Transverse colon (tissue), 4 donors: ENCODE results near the gene PEAK3. TPM values are rescaled to one million over a fixed set of nuclear protein-coding genes. Genes with fewer than 3 reads are reported as not detected.
A peak's percentile ranks its signal among the peaks of the same experiment; 100 is the strongest.

Experiments
- DNase-seq: peaks from one replicate; pipeline ENCODE4 v3.0.0-alpha.2; 2019
- H3K27ac ChIP-seq, 4 donors: fragments of 200-600 bp; sonication (generic); 2 replicates each; pipeline ENCODE4 v1.5.1; 2016 to 2018; ENCODE audit warnings: inconsistent platforms in 4 of 4
- H3K27me3 ChIP-seq: fragments of 200-600 bp; sonication (generic); 2 replicates; pipeline ENCODE4 v1.5.1; 2017; ENCODE audit warnings: inconsistent platforms
- H3K36me3 ChIP-seq, 4 donors: fragments of 200-600 bp; sonication (generic); 2 replicates each; pipeline ENCODE4 v1.5.1; 2017 to 2019; ENCODE audit warnings: inconsistent platforms in 4 of 4
- H3K4me1 ChIP-seq, 4 donors: fragments of 200-600 bp; sonication (generic); 2 replicates each; pipeline ENCODE4 v1.5.1; 2017 to 2020; ENCODE audit warnings: inconsistent platforms in 4 of 4
- H3K4me3 ChIP-seq, 4 donors: fragments of 200-600 bp; sonication (generic); 1 replicate in 1 of 4; 2 replicates in 3 of 4; pipeline versions ENCODE4 v1.5.1 to v1.6.1; 2017 to 2019; ENCODE audit warnings: inconsistent platforms in 4 of 4
- H3K9me3 ChIP-seq, 2 donors: fragments of 200-600 bp; sonication (generic); 2 replicates each; pipeline ENCODE4 v1.5.1; 2017 to 2019; ENCODE audit warnings: inconsistent platforms in 2 of 2
- CTCF ChIP-seq, 5 experiments: fragments of 200-600 bp in 3 of 5; fragments of 450-650 bp in 2 of 5; sonication (generic) in 3 of 5; IDR thresholded peaks; 1 replicate in 2 of 5; 2 replicates in 3 of 5; pipeline ENCODE4 v1.5.1; 2016 to 2017; ENCODE audit warnings: antibody characterized with exemption in 5 of 5, inconsistent platforms in 3 of 5, mild to moderate bottlenecking in 2 of 5, moderate library complexity in 1 of 5
- EP300 ChIP-seq: sonication (generic); formaldehyde crosslinking; IDR thresholded peaks from one replicate; pipeline ENCODE4 v1.6.1; 2017; ENCODE audit warnings: antibody characterized with exemption, low read depth
- POLR2A ChIP-seq: fragments of 450-650 bp; IDR thresholded peaks from one replicate; pipeline ENCODE4 v1.6.1; 2016; ENCODE audit warnings: antibody characterized with exemption, mild to moderate bottlenecking, moderate library complexity
- POLR2AphosphoS5 ChIP-seq, 3 donors: sonication (generic); formaldehyde crosslinking; IDR thresholded peaks; one replicate each; pipeline ENCODE4 v1.6.1; 2016; ENCODE audit warnings: antibody characterized with exemption in 3 of 3
- WGBS, 2 donors: methylation state at CpG; one replicate each; pipeline ENCODE4 v1.1.5; 2018; ENCODE audit warnings: low coverage in 1 of 2; 5-methylcytosine and 5-hydroxymethylcytosine counted together
- in situ Hi-C, 4 donors: fragments of 200-750 bp; cut with MboI; loops; one replicate each; pipeline versions ENCODE4 v1.15.0 to v1.15.1; 2017; ENCODE audit warnings: low sequenced_read_pairs in 3 of 4, low pct_ligation_motif_present in 1 of 4, low pct_unique_long_range_greater_than_20kb in 1 of 4
- intact Hi-C: fragments of 100-400 bp; cut with DNase I; formaldehyde crosslinking; loops from one replicate; pipeline ENCODE4 v1.15.1; 2023; ENCODE audit warnings: low total_unique reads
- total RNA-seq, 4 donors: library from RNA; depleted of rRNA; stranded (reverse); fragments of >200 nt; gene quantifications; one replicate each; pipeline ENCODE4 v1.1.0, GENCODE V29; 2016

Gene PEAK3
- total RNA-seq: 1 to 10 TPM in 2 of 4 donors, under 1 TPM in 1, not detected in 1; 0.27 to 1.1 (median 1.1) TPM

- TF ChIP-seq POLR2A: no peak
- TF ChIP-seq POLR2AphosphoS5 (IDR thresholded peaks at IDR 0.05): peak in 1 of 3 donors; percentile 41
- Histone ChIP-seq H3K27me3 (peaks cover 36% of the 10 kb centered on the region), H3K9me3 (no peaks in the 10 kb centered on the region), H3K4me1 (peaks cover 0 to 23% (median 11%) of the 10 kb centered on the region in 4 donors), H3K36me3 (no peaks in the 10 kb centered on the region), H3K4me3 (peak within 1 kb of the TSS in 3 of 4 donors; percentile 1 to 38 (median 26)), H3K27ac (peak within 1 kb of the TSS; percentile 22 to 56 (median 42))
- DNase-seq: peak; percentile 79
- 21 to 45% methylated on average over 4 to 38 of the region's 41 CpGs for WGBS, 2 donors
- intact Hi-C loops (loop anchor here (2.0 to 10.0 kb wide), 2 partner anchors 609 to 1903 kb away; partner anchors contain the start of genes ANKRD24 and SIRT6), in situ Hi-C loops (loop anchor here in 2 of 4 donors (25.0 kb wide), 1 partner anchor 105 kb away; no protein-coding TSS in a partner anchor)
These were observed at the start of gene PEAK3 for GRCh38 chr19:2282062-2282861. Gene PEAK3, minus strand, starts transcription at chr19:2282175. Its CDS starts 1,244 bp downstream, at chr19:2280931.

GRCh38 chr19:2330632-2331284, 48.8 kb upstream of the PEAK3 start:
- no peaks in the 10 kb centered on the region for H3K36me3 ChIP-seq
- H3K27me3 ChIP-seq: no peaks in the 10 kb centered on the region
- peak overlapping the region; percentile 88 to 94 (median 90) for H3K27ac ChIP-seq
- DNase-seq: peak; percentile 93
- peak overlapping the region in 1 of 4 donors; percentile 94 for H3K4me3 ChIP-seq
- H3K4me1 ChIP-seq: peaks cover 47 to 70% (median 65%) of the 10 kb centered on the region in 4 donors
- 45% methylated on average over 20 of the region's 20 CpGs; no CpG with 5 or more reads in 1 of the 2 donors for WGBS, 2 donors
- no peaks in the 10 kb centered on the region for H3K9me3 ChIP-seq
- intact Hi-C loops (no loop called here), in situ Hi-C loops (no loop called here)
- TF ChIP-seq CTCF (IDR thresholded peaks at IDR 0.05) (no peak), POLR2A (peak; percentile 94), POLR2AphosphoS5 (IDR thresholded peaks at IDR 0.05) (peak; percentile 86 to 97 (median 93)), EP300 (peak; percentile 46)

GRCh38 chr19:2330255-2330631, 48.3 kb upstream of the PEAK3 start:
- no peaks in the 10 kb centered on the region for H3K36me3 ChIP-seq
- DNase-seq: no peak
- intact Hi-C loops: no loop called here

GRCh38 chr19:2329501-2329916, 47.5 kb upstream of the PEAK3 start:
- no peak for DNase-seq
- H3K27me3 ChIP-seq: no peaks in the 10 kb centered on the region
- in situ Hi-C loops: no loop called here
- peak overlapping the region; percentile 88 to 94 (median 90) for H3K27ac ChIP-seq
- H3K36me3 ChIP-seq: no peaks in the 10 kb centered on the region
- peak overlapping the region in 3 of 4 donors; percentile 76 to 94 (median 82) for H3K4me3 ChIP-seq
- no peaks in the 10 kb centered on the region for H3K9me3 ChIP-seq
- H3K4me1 ChIP-seq: peaks cover 47 to 68% (median 65%) of the 10 kb centered on the region in 4 donors
- WGBS, 2 donors: 30 to 34% methylated on average over 10 to 13 of the region's 13 CpGs
- intact Hi-C loops: loop anchor here (10.0 kb wide), 1 partner anchor 175 kb away; the partner anchor contains the start of gene AP3D1
- no peak for TF ChIP-seq POLR2AphosphoS5 (IDR thresholded peaks at IDR 0.05)
- TF ChIP-seq POLR2A: no peak
- no peak for TF ChIP-seq EP300
- no peak for TF ChIP-seq CTCF (IDR thresholded peaks at IDR 0.05)

More at GRCh38 chr19:2330255-2330631, 48.3 kb upstream of the PEAK3 start:
- Histone ChIP-seq H3K4me3 (peak overlapping the region in 1 of 4 donors; percentile 94), H3K27ac (peak overlapping the region; percentile 88 to 94 (median 90)), H3K4me1 (peaks cover 47 to 70% (median 65%) of the 10 kb centered on the region in 4 donors), H3K9me3 (no peaks in the 10 kb centered on the region), H3K27me3 (no peaks in the 10 kb centered on the region)
- no peak for TF ChIP-seq EP300
- no peak for TF ChIP-seq POLR2AphosphoS5 (IDR thresholded peaks at IDR 0.05)
- no peak for TF ChIP-seq CTCF (IDR thresholded peaks at IDR 0.05)
- no peak for TF ChIP-seq POLR2A
- in situ Hi-C loops: no loop called here
- 60% methylated on average over 10 of the region's 10 CpGs; no CpG with 5 or more reads in 1 of the 2 donors for WGBS, 2 donors
